Esophagus squamous epithelium (tissue), 5 donors: ENCODE results near the gene PDGFD. TPM values are rescaled to one million over a fixed set of nuclear protein-coding genes. Genes with fewer than 3 reads are reported as not detected.

ENCODE experiments used
- DNase-seq: peaks from one replicate; lab custom pipeline; 2025; lab: John Stamatoyannopoulos, UW
- H3K27ac ChIP-seq, 4 donors: fragments of 200-600 bp; sonication (generic); one replicate each; pipeline ENCODE4 v1.5.1; 2016 to 2019; ENCODE audit warnings: mild to moderate bottlenecking in 1 of 4
- H3K27me3 ChIP-seq, 4 donors: fragments of 200-600 bp; sonication (generic); 1 replicate in 3 of 4; 2 replicates in 1 of 4; pipeline versions ENCODE4 v1.5.1 to v1.6.0; 2017 to 2021; ENCODE audit warnings: antibody characterized with exemption in 1 of 4
- H3K36me3 ChIP-seq, 3 donors: fragments of 200-600 bp; sonication (generic); one replicate each; pipeline ENCODE4 v1.5.1; 2016 to 2019
- H3K4me1 ChIP-seq, 3 donors: fragments of 200-600 bp; sonication (generic); one replicate each; pipeline ENCODE4 v1.5.1; 2017 to 2019
- H3K4me3 ChIP-seq, 4 donors: fragments of 200-600 bp; sonication (generic); 1 replicate in 3 of 4; 2 replicates in 1 of 4; pipeline ENCODE4 v1.5.1; 2016 to 2019; ENCODE audit warnings: mild to moderate bottlenecking in 2 of 4, moderate library complexity in 1 of 4
- H3K9me3 ChIP-seq, 3 donors: fragments of 200-600 bp; sonication (generic); one replicate each; pipeline ENCODE4 v1.5.1; 2016 to 2019
- CTCF ChIP-seq, 6 experiments: fragments of 450-650 bp in 4 of 6; fragments of 200-600 bp in 2 of 6; sonication (generic) in 2 of 6; IDR thresholded peaks; one replicate each; pipeline ENCODE4 v1.5.1; 2016 to 2019; ENCODE audit warnings: antibody characterized with exemption in 6 of 6, mild to moderate bottlenecking in 4 of 6, moderate library complexity in 4 of 6
- POLR2A ChIP-seq, 4 donors: fragments of 450-650 bp; IDR thresholded peaks; one replicate each; pipeline ENCODE4 v1.6.1; 2017; ENCODE audit warnings: antibody characterized with exemption in 4 of 4, mild to moderate bottlenecking in 4 of 4, moderate library complexity in 3 of 4
- WGBS, 2 donors: methylation state at CpG; one replicate each; pipeline ENCODE4 v1.1.5; 2018; 5-methylcytosine and 5-hydroxymethylcytosine counted together
- intact Hi-C: fragments of 100-400 bp; cut with DNase I; formaldehyde crosslinking; loops from one replicate; pipeline ENCODE4 v1.15.0; 2022
- total RNA-seq, 4 donors: library from RNA; depleted of rRNA; stranded (reverse); fragments of >200 nt; gene quantifications; one replicate each; pipeline ENCODE4 v1.1.0, GENCODE V29; 2016
- donor health status: DM: yes; HTN: yes; CAD: no.

Gene PDGFD
- total RNA-seq, 4 donors from 2014 or later: 0.27 to 1.9 (median 1.1) TPM

- no peak for TF ChIP-seq CTCF (IDR thresholded peaks at IDR 0.05)
- TF ChIP-seq POLR2A (IDR thresholded peaks at IDR 0.05): no peak
- peaks cover 0 to 3% (median 0%) of the 10 kb centered on the region in 4 donors for H3K27me3 ChIP-seq
- no peaks in the 10 kb centered on the region for H3K36me3 ChIP-seq
- H3K27ac ChIP-seq: no peak overlapping the region
- intact Hi-C loops: no loop called here
- H3K4me1 ChIP-seq: no peaks in the 10 kb centered on the region
- WGBS, 2 donors: 52 to 68% methylated on average over 5 of the region's 5 CpGs
- no peak for DNase-seq
- no peaks in the 10 kb centered on the region for H3K9me3 ChIP-seq
- no peak overlapping the region for H3K4me3 ChIP-seq
These were observed 185.0 kb downstream of the PDGFD start for GRCh38 chr11:103978616-103979595.

DNA sequence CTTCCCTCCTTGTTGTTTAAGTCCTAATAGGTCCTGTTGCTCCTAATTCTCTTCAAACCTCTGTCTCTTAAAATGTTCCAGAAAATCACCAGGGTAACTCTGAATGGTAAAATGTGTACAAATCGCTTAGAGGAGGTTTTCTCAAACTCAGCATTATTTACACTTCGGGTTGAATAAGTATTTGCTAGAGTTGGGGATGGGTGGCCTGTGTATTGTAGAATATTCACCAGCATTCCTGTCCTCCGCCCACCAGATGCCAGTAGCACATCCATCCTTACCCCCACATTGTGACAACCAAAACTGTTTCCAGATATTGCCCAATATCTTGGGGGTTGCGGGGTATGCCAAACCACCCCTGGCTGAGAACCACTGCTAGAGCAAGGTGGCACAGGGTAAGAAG, 191.9 kb downstream of the PDGFD start:
- TF ChIP-seq CTCF (IDR thresholded peaks at IDR 0.05) (no peak), POLR2A (IDR thresholded peaks at IDR 0.05) (no peak)
- Histone ChIP-seq H3K36me3 (no peaks in the 10 kb centered on the region), H3K27ac (no peak overlapping the region), H3K4me3 (no peak overlapping the region), H3K27me3 (no peaks in the 10 kb centered on the region), H3K4me1 (no peaks in the 10 kb centered on the region), H3K9me3 (no peaks in the 10 kb centered on the region)
- intact Hi-C loops: no loop called here
- WGBS, 2 donors: 66 to 87% methylated on average over 4 of the region's 4 CpGs
- no peak for DNase-seq

- Histone ChIP-seq H3K27me3 (no peaks in the 10 kb centered on the region), H3K27ac (no peak overlapping the region), H3K36me3 (no peaks in the 10 kb centered on the region), H3K9me3 (no peaks in the 10 kb centered on the region), H3K4me1 (no peaks in the 10 kb centered on the region), H3K4me3 (no peak overlapping the region)
- WGBS, 2 donors: 32 to 58% methylated on average over 1 of the region's 1 CpG
- TF ChIP-seq CTCF (IDR thresholded peaks at IDR 0.05) (no peak), POLR2A (IDR thresholded peaks at IDR 0.05) (no peak)
- no peak for DNase-seq
- intact Hi-C loops: no loop called here
These were observed 193.2 kb downstream of the PDGFD start for GRCh38 chr11:103970701-103971249.

DNA sequence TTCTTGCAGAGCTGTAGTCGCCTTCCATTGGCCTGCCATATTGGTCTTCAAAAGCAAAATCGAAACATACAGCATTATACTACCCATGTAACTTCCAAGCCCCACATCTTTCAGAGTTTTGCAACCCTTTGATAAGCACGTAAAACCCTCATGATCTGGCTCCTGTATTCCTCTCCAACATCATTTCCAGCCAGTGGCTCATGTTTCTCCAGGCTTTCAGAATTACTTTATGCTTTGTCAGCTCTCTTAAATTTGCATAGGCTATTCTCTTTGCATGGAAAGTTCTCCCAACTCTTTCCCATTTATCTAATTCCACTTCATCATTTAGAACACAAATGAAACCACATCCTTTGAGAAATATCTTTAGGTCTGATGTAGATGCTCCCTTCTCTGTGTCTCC, 195.3 kb downstream of the PDGFD start:
- Histone ChIP-seq H3K4me3 (no peak overlapping the region), H3K27ac (no peak overlapping the region), H3K9me3 (no peaks in the 10 kb centered on the region), H3K4me1 (no peaks in the 10 kb centered on the region), H3K27me3 (no peaks in the 10 kb centered on the region), H3K36me3 (no peaks in the 10 kb centered on the region)
- no peak for DNase-seq
- intact Hi-C loops: no loop called here
- TF ChIP-seq CTCF (IDR thresholded peaks at IDR 0.05) (no peak), POLR2A (IDR thresholded peaks at IDR 0.05) (no peak)
- WGBS, 2 donors: 82 to 88% methylated on average over 3 of the region's 3 CpGs

DNA sequence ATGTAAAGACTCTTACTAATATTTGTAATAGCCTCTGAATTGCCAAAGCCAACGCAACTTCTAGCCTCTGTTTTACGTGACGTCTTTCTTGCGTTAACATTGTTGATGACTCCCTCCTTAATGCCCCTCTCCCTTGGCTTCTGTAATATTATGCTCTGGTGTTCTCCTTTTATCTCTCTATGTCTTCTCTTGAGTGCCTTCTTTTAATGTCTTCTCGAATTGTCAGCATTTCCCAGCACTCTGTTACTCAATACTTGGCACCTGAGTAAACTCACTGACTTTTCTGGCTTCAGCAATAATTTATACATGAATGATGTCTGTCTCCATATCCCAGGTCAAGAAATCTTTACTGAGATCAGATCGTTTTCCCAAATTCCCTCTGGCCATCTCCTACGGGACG, 196.0 kb downstream of the PDGFD start:
- WGBS, 2 donors: 80 to 84% methylated on average over 8 of the region's 8 CpGs

More for the DNA sequence above, 196.0 kb downstream of the PDGFD start:
- TF ChIP-seq CTCF (IDR thresholded peaks at IDR 0.05) (no peak), POLR2A (IDR thresholded peaks at IDR 0.05) (no peak)
- H3K27ac ChIP-seq: no peak overlapping the region
- no peaks in the 10 kb centered on the region for H3K36me3 ChIP-seq
- DNase-seq: no peak
- no peaks in the 10 kb centered on the region for H3K9me3 ChIP-seq
- intact Hi-C loops: no loop called here
- H3K4me1 ChIP-seq: no peaks in the 10 kb centered on the region
- H3K27me3 ChIP-seq: no peaks in the 10 kb centered on the region
- H3K4me3 ChIP-seq: no peak overlapping the region
